ENCODE results near the gene SCRT2.

DNA sequence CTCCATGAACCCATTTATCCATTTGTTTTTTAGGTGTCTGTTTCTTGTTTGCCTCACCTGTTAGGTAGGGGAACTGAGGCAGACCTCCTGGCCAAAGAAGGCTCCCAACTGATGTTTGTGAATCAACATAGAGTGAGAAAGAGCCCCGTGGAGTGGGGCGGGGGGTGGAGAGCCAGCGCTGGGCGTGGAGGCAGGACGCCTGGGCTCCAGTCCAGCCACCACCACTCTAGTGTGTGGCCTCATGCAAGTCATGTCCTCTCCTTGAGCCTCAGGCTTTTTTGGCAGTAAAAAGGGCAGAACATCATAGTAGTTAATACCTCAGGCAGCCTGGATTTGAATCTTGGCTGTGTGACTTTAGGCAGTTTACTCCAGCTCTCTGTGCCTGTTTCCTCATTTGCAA lies 42.2 kb upstream of the SCRT2 start:
- no peak for TF ChIP-seq CTCF (IDR thresholded peaks at IDR 0.05; ENCODE audit: borderline replicate concordance, extremely low read depth, low read length, poor library complexity, severe bottlenecking)
- TF ChIP-seq EZH2 (IDR thresholded peaks at IDR 0.05; ENCODE audit: borderline replicate concordance, low read depth, low read length, severe bottlenecking) = no peak

Measured in DND-41 (cell line).